IPS DF 4.7 (cell line): ENCODE results near the gene PATE3.

Source experiments
- DNase-seq: peaks from one replicate; pipeline ENCODE4 v3.0.0-alpha.2; 2013; ENCODE audit warnings: low spot score; ENCODE audit errors: extremely low read depth

PATE3 gene, protein sequence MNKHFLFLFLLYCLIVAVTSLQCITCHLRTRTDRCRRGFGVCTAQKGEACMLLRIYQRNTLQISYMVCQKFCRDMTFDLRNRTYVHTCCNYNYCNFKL

DNA sequence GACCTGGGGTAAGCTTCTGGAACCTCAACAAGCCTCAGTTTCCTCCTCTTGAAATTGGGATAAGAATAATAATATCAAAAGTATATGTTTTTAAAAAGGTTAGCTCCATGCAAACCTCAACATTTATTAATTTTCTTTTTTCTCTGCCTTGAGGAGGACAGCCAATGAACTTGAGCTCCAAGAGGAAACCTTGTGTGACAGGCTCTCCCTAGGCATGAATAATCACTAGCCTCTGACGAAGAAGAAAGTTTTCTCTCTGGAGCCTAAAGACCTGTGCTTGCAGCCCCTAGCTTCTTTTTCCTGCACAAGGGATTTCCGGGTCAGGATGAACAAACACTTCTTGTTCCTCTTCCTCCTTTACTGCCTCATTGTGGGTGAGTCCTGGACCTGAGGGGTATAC is at the start of gene PATE3:
PATE3 (plus strand) TSS at position 301 of the 400 bp plus-strand sequence; CDS start at position 326, 25 bp downstream.
- DNase-seq, result no peak

DNA sequence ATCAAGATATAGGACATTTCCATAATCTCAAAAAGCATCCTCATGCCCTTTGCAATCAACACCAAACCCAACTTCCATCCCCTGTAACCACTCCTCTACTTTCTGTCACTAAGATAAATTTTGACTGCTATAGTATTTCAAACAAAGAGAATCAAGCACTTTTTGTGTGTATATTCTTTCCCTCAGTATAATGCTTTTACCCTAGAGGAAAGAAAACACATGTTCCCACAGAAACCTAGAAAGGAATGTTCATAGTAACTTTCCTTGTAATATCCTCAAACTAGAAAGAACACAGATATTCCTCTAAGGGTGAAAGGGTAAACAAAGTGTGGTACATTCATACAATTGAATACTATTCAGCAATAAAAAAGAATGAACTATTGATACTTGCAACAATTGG is 47.3 kb upstream of the PATE3 start:
- no peak for DNase-seq

DNA sequence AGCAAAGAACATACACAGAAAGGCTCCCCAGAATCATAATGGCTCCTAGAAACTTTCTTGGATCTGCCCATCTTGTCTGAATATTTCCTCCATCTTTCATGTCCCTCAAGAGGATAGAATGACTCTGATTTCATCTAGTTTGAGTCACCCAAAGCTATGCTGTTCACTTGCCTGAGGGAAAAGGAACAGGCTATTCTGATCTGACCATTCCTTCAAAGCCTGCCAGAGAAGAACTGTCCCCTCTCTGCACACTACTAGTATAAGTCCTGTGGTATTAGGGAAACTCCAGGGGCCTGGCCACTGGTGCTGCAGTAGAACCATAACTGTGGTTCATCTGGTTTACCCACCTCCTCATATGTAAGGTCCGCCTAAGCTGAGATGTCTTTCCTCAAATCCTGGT is 44.2 kb upstream of the PATE3 start:
- DNase-seq, result no peak

DNA sequence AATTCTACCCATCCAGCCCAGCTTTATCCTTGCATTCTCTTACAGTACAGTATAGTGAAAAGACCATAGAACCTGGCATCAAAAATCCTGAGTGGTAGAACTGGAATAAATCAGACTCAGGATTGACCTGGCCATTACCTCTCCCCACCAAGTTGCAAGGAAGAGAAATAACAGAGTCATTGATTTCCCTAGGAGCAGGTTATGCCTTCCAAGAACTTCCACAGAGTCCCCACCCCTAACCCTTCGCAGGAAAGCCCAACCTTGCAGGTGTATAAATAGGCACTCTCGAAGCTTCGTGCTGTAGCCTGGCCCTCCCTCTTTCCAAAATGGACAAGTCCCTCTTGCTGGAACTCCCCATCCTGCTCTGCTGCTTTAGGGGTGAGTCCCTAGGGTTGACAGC is 41.9 kb upstream of the PATE3 start, which contains the start of gene PATE1:
PATE1 (plus strand) TSS at position 301 of the 400 bp plus-strand sequence; CDS start at position 327, 26 bp downstream.
- DNase-seq, result no peak

DNA sequence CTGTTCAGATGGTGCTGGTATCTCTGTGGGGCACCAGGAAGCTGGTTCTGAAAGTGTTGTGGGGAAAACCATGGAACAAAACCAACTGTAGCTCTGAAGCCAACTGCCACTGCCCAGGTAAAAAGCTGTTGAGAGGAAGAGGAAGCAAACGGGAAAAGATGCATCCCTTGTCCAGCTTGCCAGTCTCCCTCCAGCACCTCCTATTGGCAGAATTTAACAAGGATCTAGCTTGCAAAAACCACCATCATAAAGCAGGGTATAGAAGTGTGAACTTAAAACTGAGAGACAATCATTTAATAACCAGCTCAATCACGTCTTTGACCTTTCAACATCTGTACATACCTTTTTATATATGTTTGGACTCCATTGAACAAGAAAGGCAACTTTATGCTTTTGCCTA is 37.3 kb upstream of the PATE3 start:
- DNase-seq, result no peak

DNA sequence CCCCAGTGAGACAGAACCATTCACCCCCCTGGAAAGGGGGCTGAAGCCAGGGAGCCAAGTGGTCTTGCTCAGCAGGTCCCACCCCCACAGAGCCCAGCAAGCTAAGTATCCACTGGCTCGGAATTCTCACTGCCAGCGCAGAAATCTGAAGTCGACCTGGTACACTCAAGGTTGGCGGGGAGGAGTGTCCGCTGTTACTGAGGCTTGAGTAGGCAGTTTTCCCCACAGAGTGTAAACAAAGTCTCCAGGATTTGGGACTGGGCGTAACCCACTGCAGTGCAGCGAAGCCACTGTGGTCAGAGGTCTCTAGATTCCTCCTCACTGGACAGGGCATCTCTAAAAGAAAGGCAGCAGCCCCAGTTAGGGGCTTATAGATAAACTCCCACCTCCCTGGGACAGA is 31.9 kb upstream of the PATE3 start:
- DNase-seq, result no peak

DNA sequence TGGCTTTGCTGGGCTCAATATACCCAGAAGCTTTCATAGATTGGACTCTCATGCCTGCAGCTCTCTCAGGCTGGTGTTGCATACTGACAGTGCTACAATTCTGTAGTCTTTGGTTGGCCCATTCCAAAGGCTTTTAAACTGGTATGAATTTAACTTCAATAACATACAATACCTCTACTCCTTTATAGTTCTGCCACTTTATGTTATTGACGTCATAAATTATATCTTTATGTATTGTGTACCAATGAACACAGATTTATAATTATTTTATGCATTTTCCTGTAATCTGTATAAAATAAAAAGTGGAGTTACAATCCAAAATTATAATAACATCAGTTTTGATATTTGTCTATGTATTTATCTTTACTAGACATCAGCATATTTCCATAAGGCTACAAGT is 25.5 kb upstream of the PATE3 start:
- no peak for DNase-seq

DNA sequence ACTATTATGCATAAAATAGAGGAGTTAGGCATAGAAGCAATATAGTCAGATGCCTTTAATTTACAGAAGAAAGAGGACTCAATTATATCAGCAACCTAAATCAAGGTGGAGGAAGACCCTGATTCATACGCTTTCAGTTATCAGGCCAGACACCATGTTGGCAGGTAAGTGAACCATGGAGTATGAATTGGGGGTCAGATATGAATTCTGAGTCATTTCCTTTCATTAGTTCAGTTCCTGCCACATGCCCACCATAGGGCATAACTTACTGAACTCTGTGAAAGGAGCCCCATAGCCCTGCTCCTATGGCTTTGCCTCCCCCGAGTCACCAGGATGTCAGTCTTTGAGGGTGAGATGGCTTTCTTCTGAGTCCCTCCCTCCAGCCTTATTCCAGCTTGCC is 24.4 kb upstream of the PATE3 start:
- DNase-seq, result no peak

DNA sequence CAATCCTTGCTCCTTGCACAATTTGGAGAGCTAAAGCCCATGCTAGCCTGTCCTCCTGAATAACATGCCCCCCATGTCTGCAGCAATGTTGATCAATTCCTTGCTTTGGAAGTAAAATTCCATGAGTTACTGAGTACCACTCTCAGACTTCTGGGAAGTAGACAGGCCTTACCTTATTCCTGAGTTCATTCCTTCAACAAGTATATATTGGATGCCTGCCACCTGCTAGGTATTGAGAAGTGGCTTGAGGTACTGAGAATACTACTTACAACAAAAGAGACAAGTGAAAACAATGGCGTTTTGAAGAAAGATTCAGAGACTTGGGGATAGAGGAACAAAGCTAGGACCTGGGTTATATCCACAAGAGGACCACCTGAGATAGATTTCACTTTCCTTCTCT is 21.7 kb upstream of the PATE3 start:
- DNase-seq, result no peak

DNA sequence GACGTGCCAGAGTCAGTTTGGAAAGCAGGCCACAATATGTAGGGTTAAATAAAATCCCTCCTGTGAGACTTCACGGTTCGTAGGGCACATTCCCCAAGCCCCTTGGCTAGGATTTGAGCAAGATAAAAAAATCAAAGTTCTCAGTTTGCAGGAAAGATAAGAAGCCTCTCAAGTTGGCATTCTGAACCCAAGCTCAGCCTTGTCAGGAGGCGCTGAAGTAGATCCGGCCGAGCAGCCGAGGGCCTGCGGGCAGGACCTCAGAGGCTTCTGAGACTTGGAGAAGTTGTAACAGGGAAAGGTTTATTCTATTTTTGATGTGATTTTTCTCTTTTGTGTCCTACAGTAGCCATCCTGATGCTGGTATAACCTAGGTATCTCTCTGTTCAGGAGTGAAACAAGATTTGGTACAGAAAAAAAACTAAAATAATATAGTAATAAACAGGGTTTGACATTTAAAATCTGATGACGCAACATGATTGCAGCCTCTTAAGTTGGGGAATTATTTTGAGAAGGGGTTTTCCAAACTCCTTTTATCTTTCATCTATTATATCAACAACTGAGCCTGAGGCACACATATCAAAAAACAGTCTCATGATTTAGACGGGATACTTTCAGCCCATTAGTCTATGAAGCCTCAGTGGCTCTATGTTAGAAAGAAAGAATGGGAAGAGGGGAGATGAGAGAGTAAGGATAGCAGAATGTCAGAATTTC is 19.4 kb upstream of the PATE3 start:
- no peak for DNase-seq

DNA sequence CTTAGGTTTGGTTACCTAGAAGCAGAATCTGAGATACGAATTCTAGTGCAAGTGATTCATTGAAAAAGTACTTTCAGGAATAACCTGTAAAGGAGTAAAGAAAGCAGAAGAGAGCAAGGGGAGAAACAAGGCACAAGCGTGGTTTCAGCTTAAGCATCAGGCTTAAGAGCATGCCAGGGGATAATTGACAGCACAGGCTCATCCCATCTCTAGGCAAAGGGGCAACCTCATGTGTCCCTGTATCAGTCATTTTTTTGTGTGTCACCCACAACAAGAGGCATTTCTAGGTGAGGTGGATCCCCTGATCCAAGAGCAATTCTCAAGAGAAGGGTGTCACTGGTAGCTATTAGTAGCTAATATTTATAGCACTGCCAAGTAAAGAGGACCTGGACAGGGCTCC is 17.3 kb upstream of the PATE3 start:
- DNase-seq, result no peak

DNA sequence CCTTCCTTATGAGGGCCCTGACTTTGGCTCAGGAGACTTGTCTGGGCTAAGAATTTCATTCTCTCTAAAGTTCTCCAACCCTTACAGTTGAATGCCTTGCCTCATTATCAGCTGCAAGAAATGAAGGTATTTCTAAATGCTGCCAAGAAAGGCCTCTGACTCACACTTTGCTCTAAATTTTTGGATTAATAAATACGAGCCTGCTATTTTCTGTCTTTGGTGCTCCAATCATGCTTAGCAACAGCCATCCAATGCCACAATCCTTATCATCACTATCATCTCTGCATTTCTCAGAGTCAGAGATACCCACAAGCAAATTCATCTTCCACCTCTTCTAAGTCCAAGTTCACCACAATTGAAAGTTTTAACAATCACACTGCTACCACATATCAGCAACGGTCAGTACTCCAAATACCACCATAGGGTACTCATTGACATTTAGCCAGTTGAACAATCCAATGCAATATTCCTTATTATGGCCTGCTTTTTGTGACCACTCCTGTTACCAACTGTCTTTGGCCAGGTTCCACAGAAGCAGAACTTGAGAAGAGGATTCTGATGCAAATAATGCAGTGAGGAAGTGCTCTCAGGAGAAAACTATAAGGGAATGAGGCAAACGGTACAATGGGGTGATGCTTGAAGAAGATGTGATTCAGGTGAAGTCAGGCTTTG is 15.0 kb upstream of the PATE3 start:
- no peak for DNase-seq

DNA sequence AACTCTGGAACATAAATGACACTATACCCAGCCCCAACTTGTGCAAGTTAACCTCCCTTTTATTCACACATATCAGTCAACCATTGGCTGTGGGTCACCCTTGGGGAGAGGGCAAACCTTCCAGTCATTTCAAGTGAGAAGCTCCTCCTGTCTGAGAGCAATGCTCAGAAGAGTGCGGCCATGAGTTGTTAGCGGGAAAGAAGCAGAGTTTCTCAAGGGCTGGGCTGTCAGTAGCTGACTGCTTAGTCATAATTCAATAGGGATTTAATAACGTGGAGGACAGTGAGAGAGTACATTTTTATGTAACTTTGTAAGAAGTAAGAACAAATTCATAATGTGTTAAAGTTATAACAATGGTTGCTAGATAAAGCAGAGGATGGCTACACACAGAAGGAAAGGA is 14.4 kb upstream of the PATE3 start:
- DNase-seq, result no peak

DNA sequence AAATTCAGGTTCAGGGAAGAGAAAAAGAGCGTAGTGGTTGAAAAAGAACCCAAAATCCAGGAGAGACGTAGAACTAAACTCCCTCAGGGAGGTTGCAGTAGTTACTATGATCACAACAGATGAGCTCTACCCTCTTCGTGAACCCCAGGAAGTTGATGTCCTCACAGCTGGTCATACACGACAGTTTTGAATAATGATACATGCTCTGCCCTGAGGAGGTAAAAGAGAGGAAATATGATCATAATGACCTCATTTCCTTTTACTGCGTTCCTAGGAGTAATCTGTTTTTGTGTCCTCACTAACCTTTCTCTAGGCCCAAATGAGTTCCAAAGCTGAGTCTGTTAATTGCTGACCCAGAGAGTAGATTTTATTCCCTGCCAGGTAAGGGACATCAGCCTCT is 10.6 kb upstream of the PATE3 start:
- no peak for DNase-seq

DNA sequence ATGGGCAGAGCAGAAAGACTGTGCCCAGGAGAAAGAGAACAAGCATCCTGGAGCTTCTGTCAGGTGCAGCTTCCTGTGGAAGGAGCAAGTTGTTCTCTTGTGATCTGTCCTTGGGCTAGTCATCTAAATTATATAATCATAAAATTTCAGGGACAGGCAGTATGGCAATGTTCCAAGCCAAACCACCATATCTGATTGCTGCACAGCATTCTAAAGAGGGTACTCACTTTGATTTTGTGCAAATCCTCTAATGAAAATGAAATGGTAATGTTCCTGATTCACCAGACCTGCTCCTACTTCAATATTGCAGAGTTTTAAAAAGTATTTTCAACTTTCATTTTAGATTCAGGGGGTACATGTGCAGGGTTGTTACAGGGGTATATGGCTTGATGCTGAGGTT is 9.2 kb upstream of the PATE3 start, which contains the start of gene PATE2:
PATE2 (minus strand) TSS at position 101 of the 400 bp plus-strand sequence; CDS start at position 46, 55 bp downstream.
- no peak for DNase-seq

DNA sequence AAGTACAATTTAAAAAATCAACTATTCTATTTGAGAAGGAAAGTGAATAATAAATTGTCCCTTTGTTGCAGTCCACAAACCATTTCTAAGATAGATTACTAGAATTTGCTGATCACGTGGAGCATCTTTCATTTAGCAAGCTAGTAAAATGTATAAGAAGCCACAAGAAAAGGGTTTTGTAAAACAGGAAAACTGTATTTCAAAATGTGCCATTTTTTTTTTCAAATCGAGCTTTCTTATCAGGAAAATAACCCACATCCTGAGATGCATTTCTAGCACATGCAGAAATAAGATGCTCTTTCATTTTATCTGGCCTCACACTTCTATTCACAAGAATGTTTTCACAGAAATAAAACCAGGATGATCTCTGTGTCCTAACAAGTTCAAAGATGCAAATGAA is 3.2 kb upstream of the PATE3 start:
- no peak for DNase-seq

DNA sequence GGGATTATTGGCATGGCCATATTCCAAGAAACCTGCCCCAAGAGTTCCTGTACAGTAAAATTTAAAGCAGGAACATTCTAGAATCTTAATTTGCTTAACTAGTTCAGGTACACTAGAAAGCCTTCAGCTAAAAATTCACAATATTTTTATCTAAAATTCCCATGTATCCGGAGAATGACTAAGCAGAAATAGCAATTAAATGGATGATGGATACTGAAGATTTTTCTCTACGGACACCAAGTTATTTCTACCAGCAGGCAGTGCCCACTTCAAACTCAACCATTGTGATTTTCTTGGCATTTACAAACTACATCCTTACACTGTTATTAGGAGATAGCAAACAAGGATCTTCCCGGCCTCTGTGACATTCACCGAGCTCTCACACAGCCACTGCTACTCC is 2.9 kb downstream of the PATE3 start:
- DNase-seq, result no peak

DNA sequence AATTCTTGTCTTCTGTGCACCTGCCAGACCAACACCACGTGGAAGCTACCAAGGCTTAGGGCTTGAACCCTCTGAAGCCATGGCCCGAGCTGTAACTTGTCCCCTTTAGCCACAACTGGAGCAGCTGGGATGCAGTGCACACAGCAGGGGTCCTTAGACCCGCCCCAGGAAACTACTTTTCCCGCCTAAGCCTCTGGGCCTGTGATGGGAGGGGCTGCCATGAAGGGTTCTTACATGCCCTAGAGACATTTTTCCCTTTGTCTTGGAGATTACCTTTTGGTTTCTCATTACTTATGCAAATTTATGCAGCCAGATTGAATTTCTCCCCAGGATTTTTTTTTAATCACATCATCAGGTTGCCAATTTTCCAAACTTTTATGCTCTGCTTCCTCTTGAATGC is 9.7 kb downstream of the PATE3 start:
- DNase-seq, result peak; percentile 7

DNA sequence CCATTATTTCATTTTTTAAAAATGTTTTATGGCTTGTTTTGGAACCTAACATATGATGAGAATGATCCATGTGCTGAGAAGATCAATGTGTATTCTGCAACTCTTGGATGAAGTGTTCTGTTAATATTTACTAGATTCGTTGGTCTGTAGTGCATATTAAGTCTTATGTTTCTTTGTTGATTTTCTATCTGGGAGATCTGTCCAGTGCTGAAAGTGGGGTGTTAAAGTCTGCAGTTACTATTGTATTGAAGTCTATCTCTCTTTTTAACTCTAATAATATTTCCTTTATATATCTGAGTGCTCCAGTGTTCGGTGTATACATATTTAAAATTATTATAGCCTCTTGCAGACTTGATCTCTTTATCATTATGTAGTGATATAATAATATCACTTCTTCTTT is 11.9 kb downstream of the PATE3 start:
- DNase-seq, result no peak

DNA sequence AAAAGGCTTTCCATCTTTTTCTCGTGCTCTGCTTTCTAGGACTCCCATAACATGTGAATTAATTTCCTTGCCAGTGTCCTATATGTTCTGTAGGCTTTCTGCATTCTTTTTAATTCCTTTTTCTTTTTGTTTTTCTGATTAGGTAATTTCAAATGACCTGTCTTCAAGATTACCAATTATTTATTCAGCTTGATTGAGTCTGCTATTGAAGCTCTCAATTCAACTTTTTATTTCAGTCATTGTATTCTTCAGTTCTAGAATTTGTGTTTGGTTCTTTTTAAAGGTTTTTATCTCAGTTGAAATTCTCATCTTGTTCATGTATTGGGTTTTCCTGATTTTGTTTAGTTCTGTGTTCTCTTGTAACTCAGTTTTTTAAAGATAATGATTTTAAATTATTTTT is 14.5 kb downstream of the PATE3 start:
- DNase-seq, result no peak

DNA sequence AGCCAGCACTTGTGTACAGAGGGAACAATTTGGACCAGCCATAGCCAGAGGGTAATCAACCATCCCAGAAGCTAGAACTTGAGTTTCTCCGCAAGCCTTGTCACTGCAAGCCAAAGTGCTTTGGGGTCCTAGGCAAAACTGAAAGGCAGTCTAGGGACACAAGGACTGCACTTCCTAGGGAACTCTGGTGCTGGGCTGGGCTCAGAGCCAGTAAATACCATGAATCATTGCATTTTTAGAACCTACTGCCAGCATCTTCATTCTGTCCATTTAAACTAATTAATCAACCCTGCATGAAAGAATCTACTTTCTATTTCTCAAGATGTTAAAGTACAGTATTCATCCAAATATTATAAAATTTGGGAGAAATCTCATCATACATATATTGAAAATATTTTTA is 20.0 kb downstream of the PATE3 start:
- no peak for DNase-seq

DNA sequence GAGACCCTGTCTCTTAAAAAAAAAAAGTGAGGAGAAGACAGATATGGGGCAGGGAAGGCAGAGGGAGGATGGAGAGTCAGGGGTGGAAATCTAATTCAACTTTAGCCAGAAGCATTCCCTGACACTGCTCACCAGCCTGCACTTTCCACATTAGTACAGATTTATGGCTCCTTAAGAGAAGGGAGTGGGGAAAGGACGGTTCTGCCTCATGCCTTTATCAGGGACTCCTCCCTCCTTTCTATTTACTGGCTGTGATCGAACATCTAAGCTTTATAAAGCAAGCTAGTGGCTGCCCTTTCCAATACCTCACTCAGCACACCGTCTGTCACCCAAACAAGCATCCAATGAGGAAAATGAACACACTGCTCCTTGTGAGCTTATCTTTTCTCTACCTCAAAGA is 45.1 kb downstream of the PATE3 start, which contains the start of gene PATE4:
PATE4 (plus strand) TSS at position 301 of the 400 bp plus-strand sequence; CDS start at position 345, 44 bp downstream.
- no peak for DNase-seq

DNA sequence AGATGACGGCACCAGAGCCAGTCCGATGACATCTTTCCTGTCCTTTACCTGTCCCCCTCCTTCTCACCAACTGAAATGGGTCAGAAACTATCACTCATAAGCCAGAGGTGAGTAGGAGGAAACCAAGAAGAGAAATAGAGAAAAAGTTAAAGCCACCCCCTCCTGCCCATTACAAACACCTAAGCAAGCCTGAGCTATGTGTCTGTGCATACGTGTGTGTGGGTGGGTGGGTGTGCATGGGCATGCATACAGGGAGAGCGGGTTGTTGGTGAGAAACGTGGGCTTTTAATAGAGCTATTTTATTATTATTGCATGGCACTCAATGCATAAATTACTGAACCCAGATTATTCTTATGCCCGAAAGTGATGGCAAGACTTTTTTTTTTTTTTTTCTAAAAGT is 47.8 kb downstream of the PATE3 start:
- DNase-seq, result no peak
